K562 (cell line): ENCODE measurements around the gene GRIA2. TPM values are rescaled to one million over a fixed set of nuclear protein-coding genes. Genes with fewer than 3 reads are reported as not detected.

Experiments
- ATAC-seq: fragments of 200-7000 bp; cut with Tn5 transposase; 3 replicates; pipeline ENCODE4 v1.9.1; 2020; ENCODE audit warnings: moderate library complexity
- BruUV-seq: library from RNA; stranded (reverse); fragments of 400-500 nt; replicated peaks from 2 replicates; lab custom pipeline; 2021; lab: Mats Ljungman, UMichigan
- CTCF ChIA-PET: fragments of 300-600 bp; formaldehyde crosslinking; extraction: SDS; loops from one replicate; lab custom pipeline; 2021; ENCODE audit warnings: low intra/inter-chr PET ratio; lab: Yijun Ruan, JAX
- POLR2A ChIA-PET: fragments of 300-600, 350-650 bp; sonication (Branson Sonifier 250); formaldehyde crosslinking; extraction: SDS; loops from one replicate; lab custom pipeline; 2021; ENCODE audit warnings: antibody characterized with exemption, inconsistent platforms; lab: Yijun Ruan, JAX
- DNase-seq, 4 experiments: peaks; one replicate each; pipeline versions ENCODE4 v3.0.0 to v3.0.0-alpha.2; 2011 to 2018; ENCODE audit warnings: low spot score in 3 of 4, mixed read lengths in 3 of 4; ENCODE audit errors: extremely low read depth in 1 of 4
- FAIRE-seq: peaks from 2 replicates; lab custom pipeline; 2011; peaks lifted over from hg19 to GRCh38; lab: Jason Lieb, UNC
- H2AFZ ChIP-seq: 2 replicates; pipeline ENCODE4 v1.6.0; 2011; ENCODE audit warnings: low read depth, low read length, control low read depth, inconsistent platforms
- H3K27ac ChIP-seq: fragments of 200-600 bp; 3 replicates; pipeline ENCODE4 v1.8.0; 2011; ENCODE audit warnings: low read depth, mild to moderate bottlenecking, control low read depth, inconsistent platforms, low read length, moderate library complexity, mixed read lengths; ENCODE audit errors: extremely low read depth
- H3K27me3 ChIP-seq, 2 experiments: fragments of 300-600 bp in 1 of 2; 2 replicates in 1 of 2; 3 replicates in 1 of 2; pipeline versions ENCODE4 v1.6.0 to v1.8.0; 2011; ENCODE audit warnings: inconsistent platforms in 2 of 2, low read length in 2 of 2, mild to moderate bottlenecking in 1 of 2, mixed read lengths in 1 of 2, moderate library complexity in 1 of 2; ENCODE audit not compliant: control insufficient read depth in 2 of 2, insufficient read depth in 2 of 2
- H3K36me3 ChIP-seq: fragments of 300-600 bp; 3 replicates; pipeline ENCODE4 v1.8.0; 2011; ENCODE audit warnings: mild to moderate bottlenecking, low read length, inconsistent platforms; ENCODE audit not compliant: control insufficient read depth, insufficient read depth
- H3K4me1 ChIP-seq, 2 experiments: fragments of 200-600 bp in 1 of 2; replicated peaks in 1 of 2; 2 replicates in 1 of 2; 3 replicates in 1 of 2; pipeline versions ENCODE4 v1.5.1 to v1.8.0; 2011; ENCODE audit warnings: inconsistent platforms in 2 of 2, low read length in 2 of 2, mild to moderate bottlenecking in 1 of 2, mixed read lengths in 1 of 2, moderate library complexity in 1 of 2; ENCODE audit not compliant: control insufficient read depth in 2 of 2, insufficient read depth in 2 of 2
- H3K4me2 ChIP-seq: 2 replicates; pipeline ENCODE4 v1.6.1; 2011; ENCODE audit warnings: low read length, control low read depth, inconsistent platforms, mixed read lengths; ENCODE audit not compliant: insufficient read depth
- H3K4me3 ChIP-seq: fragments of 200-600 bp; sonication (generic), shearing (Covaris generic); 2 replicates; pipeline ENCODE4 v1.5.1; 2016; ENCODE audit warnings: control low read depth, inconsistent platforms
- H3K79me2 ChIP-seq: fragments of 200-600 bp; 3 replicates; pipeline ENCODE4 v1.8.0; 2011; ENCODE audit warnings: low read length, inconsistent platforms; ENCODE audit not compliant: control insufficient read depth, insufficient read depth
- H3K9ac ChIP-seq, 2 experiments: 2 replicates each; pipeline versions ENCODE4 v1.6.0 to v1.6.1; 2011; ENCODE audit warnings: low read depth in 2 of 2, low read length in 2 of 2, control low read depth in 1 of 2, inconsistent platforms in 1 of 2, mild to moderate bottlenecking in 1 of 2, mixed read lengths in 1 of 2; ENCODE audit not compliant: insufficient read depth in 1 of 2
- H3K9me1 ChIP-seq: one replicate; pipeline ENCODE4 v1.6.0; 2011; ENCODE audit warnings: inconsistent platforms, mild to moderate bottlenecking, low read length, moderate library complexity; ENCODE audit not compliant: control insufficient read depth, insufficient read depth
- H3K9me3 ChIP-seq: replicated peaks from 2 replicates; pipeline ENCODE4 v1.5.1; 2011; ENCODE audit warnings: low read depth, low read length, inconsistent platforms; ENCODE audit not compliant: control insufficient read depth, insufficient read depth
- H4K20me1 ChIP-seq: replicated peaks from 2 replicates; pipeline ENCODE4 v1.6.1; 2011; ENCODE audit warnings: low read length, inconsistent platforms, mixed read lengths; ENCODE audit not compliant: control insufficient read depth, insufficient read depth
- CBX2 ChIP-seq: fragments of 200-600 bp; sonication (generic); IDR thresholded peaks from one replicate; pipeline ENCODE4 v1.6.1; 2012; ENCODE audit warnings: mild to moderate bottlenecking, low read length, inconsistent platforms; ENCODE audit not compliant: insufficient read depth, poor library complexity, severe bottlenecking
- CCAR2 ChIP-seq: fragments of 200-400 bp; formaldehyde crosslinking; IDR thresholded peaks from 2 replicates; pipeline ENCODE4 v1.6.1; 2017; ENCODE audit warnings: mild to moderate bottlenecking, low read depth, low read length
- CTCF ChIP-seq, 3 experiments: IDR thresholded peaks in 2 of 3; conservative IDR thresholded peaks in 1 of 3; 2 replicates each; pipeline ENCODE4 v1.5.1; 2011 to 2012; ENCODE audit warnings: low read length in 3 of 3, mild to moderate bottlenecking in 3 of 3, control low read depth in 2 of 3, improper control_type of control experiment in 1 of 3, inconsistent platforms in 1 of 3, low read depth in 1 of 3, mixed read lengths in 1 of 3, moderate library complexity in 1 of 3; ENCODE audit not compliant: insufficient read depth in 2 of 3
- FOXM1 ChIP-seq, 2 experiments: fragments of 450-650 bp in 1 of 2; sonication (generic) in 1 of 2; formaldehyde crosslinking in 1 of 2; IDR thresholded peaks; 2 replicates each; pipeline versions ENCODE4 v1.6.1 to v1.9.0; 2017 to 2022; ENCODE audit warnings: low read depth in 2 of 2, mild to moderate bottlenecking in 2 of 2, missing genetic modification reagents in 1 of 2, moderate library complexity in 1 of 2
- HCFC1 ChIP-seq: IDR thresholded peaks from 2 replicates; pipeline ENCODE4 v1.6.1; 2012; ENCODE audit warnings: low read depth, low read length, improper control_type of control experiment
- NCOA4 ChIP-seq: fragments of 450-650 bp; IDR thresholded peaks from 2 replicates; pipeline ENCODE4 v1.6.1; 2018; ENCODE audit warnings: mild to moderate bottlenecking; ENCODE audit not compliant: partially characterized antibody
- RERE ChIP-seq: sonication (generic); formaldehyde crosslinking; IDR thresholded peaks from 2 replicates; pipeline ENCODE4 v1.8.0; 2023; ENCODE audit warnings: missing genetic modification reagents, mild to moderate bottlenecking, borderline replicate concordance
- ZNF134 ChIP-seq: fragments of 250-450 bp; sonication (Bioruptor Pico); conservative IDR thresholded peaks from 2 replicates; pipeline ENCODE4 v1.4.0; 2020
- WGBS: fragments of 100-300 bp; shearing (Covaris generic); methylation state at CpG from one replicate; pipeline ENCODE4 v1.1.6; 2016; ENCODE audit warnings: low coverage, mixed read lengths; ENCODE audit not compliant: insufficient coverage; ENCODE audit errors: missing lambda C conversion rate; 5-methylcytosine and 5-hydroxymethylcytosine counted together
- in situ Hi-C: fragments of 300-500 bp; cut with MboI; formaldehyde crosslinking; loops from 4 replicates; pipeline ENCODE4 v1.15.0; 2018; ENCODE audit warnings: inconsistent platforms, mixed read lengths
- intact Hi-C: fragments of 100-400 bp; cut with micrococcal nuclease; formaldehyde crosslinking; loops from 2 replicates; pipeline ENCODE4 v1.14.2; 2022
- polyA plus RNA-seq, 8 experiments: library from polyadenylated mRNA; depleted of rRNA in 4 of 8; stranded (reverse) in 5 of 8; unstranded in 3 of 8; fragments of >200 nt; fragmentation: Nextera tagmentation in 2 of 8; fragmentation: Illumina TruSeq in 1 of 8; extraction: Ambion mirVana in 2 of 8; extraction: Trizol in 1 of 8; gene quantifications; 2 replicates each; pipeline versions ENCODE4 v1.2.1 to v1.2.3, GENCODE V29; 2011 to 2014; ENCODE audit warnings: inconsistent platforms in 1 of 8, missing spikeins in 1 of 8
- total RNA-seq, 7 experiments: library from RNA; depleted of rRNA in 6 of 7; stranded (reverse); fragments of >200 nt in 6 of 7; fragmentation: Illumina TruSeq in 2 of 7; extraction: Trizol in 2 of 7; gene quantifications; 2 replicates each; pipeline versions ENCODE4 v1.2.1 to v1.2.3, GENCODE V29; 2011 to 2021; ENCODE audit warnings: low replicate concordance in 1 of 7
- TF ChIP-seq, protein P1 (sequence below): fragments of 450-650 bp; conservative IDR thresholded peaks from 2 replicates; pipeline ENCODE4 v1.6.1; 2016; ENCODE audit warnings: missing genetic modification characterization, low read depth, mild to moderate bottlenecking, control low read depth, missing compliant biosample characterization
- TF ChIP-seq, protein P2 (sequence below): sonication (generic); formaldehyde crosslinking; IDR thresholded peaks from 2 replicates; pipeline ENCODE4 v1.8.0; 2022; ENCODE audit warnings: missing genetic modification reagents, mild to moderate bottlenecking, moderate library complexity, borderline replicate concordance

GRIA2 gene
- total and polyA plus RNA-seq, 9 of the 15 experiments (the other 6 are each of a cell fraction or from before 2014, with no cell fraction given): 0.07 TPM; not detected in 8

- TF ChIP-seq, protein P1, sequence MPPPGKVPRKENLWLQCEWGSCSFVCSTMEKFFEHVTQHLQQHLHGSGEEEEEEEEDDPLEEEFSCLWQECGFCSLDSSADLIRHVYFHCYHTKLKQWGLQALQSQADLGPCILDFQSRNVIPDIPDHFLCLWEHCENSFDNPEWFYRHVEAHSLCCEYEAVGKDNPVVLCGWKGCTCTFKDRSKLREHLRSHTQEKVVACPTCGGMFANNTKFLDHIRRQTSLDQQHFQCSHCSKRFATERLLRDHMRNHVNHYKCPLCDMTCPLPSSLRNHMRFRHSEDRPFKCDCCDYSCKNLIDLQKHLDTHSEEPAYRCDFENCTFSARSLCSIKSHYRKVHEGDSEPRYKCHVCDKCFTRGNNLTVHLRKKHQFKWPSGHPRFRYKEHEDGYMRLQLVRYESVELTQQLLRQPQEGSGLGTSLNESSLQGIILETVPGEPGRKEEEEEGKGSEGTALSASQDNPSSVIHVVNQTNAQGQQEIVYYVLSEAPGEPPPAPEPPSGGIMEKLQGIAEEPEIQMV (tag): no peak
These were observed 94.4 kb downstream of the GRIA2 start (continued) for GRCh38 chr4:157314906-157315305.

DNA sequence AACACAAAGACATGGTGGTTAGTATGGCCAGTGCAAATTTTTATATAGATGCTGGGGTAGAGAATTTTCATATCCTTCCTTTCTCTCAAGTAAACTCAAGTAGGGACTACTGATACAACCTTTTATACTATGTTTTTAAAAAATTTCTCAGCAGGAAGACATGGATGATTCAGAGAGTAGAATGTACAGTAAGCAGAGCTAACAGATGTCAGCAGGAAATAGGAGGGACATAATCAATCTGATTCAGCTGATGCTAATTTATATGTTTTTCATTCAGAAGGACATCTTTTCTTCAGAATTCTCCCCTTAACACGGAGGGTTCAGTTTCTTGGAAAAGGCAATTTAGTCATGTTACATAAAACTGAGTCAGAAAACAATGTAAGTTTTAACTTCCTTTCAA lies 95.4 kb downstream of the GRIA2 start:
- in situ Hi-C loops: no loop called here
- CTCF ChIA-PET: no interaction called here
- no peaks in the 10 kb centered on the region for H3K79me2 ChIP-seq
- no peaks in the 10 kb centered on the region for H4K20me1 ChIP-seq
- FAIRE-seq (no peak), DNase-seq (no peak), ATAC-seq (no peak)
- WGBS: 0% methylated on average over 1 of the region's 1 CpG
- H3K9me3 ChIP-seq: no peaks in the 10 kb centered on the region
- H3K27me3 ChIP-seq: no peaks in the 10 kb centered on the region
- POLR2A ChIA-PET: no interaction called here
- H3K36me3 ChIP-seq: no peaks in the 10 kb centered on the region
- H3K27ac ChIP-seq: no peak overlapping the region
- intact Hi-C loops: no loop called here
- no peak overlapping the region for H3K4me2 ChIP-seq
- no peak overlapping the region for H2AFZ ChIP-seq
- H3K4me1 ChIP-seq: no peaks in the 10 kb centered on the region
- no TSS peak for BruUV-seq
- no peak overlapping the region for H3K9ac ChIP-seq
- no peaks in the 10 kb centered on the region for H3K9me1 ChIP-seq
- H3K4me3 ChIP-seq: no peak overlapping the region
- TF ChIP-seq ZNF134 (CRISPR knock-in tag): no peak
- TF ChIP-seq FOXM1 (IDR thresholded peaks at IDR 0.05; ENCODE audit: low read depth): no peak
- TF ChIP-seq FOXM1 (CRISPR knock-in tag; IDR thresholded peaks at IDR 0.05; ENCODE audit: low read depth): no peak
- TF ChIP-seq CBX2: no peak
- TF ChIP-seq CCAR2: no peak
- no peak for TF ChIP-seq CTCF (IDR thresholded peaks at IDR 0.05 in 2 of 3, conservative IDR thresholded peaks at IDR 0.05 in 1 of 3; ENCODE audit: insufficient read depth in 2 of 3, low read depth in 1 of 3, low read length in 3 of 3)
- TF ChIP-seq NCOA4: no peak
- TF ChIP-seq RERE: no peak
- TF ChIP-seq, protein P2, sequence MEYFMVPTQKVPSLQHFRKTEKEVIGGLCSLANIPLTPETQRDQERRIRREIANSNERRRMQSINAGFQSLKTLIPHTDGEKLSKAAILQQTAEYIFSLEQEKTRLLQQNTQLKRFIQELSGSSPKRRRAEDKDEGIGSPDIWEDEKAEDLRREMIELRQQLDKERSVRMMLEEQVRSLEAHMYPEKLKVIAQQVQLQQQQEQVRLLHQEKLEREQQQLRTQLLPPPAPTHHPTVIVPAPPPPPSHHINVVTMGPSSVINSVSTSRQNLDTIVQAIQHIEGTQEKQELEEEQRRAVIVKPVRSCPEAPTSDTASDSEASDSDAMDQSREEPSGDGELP (CRISPR knock-in tag): no peak
- TF ChIP-seq HCFC1: no peak
